HepG2 (cell line): ENCODE data around the gene IL21R. TPM values are rescaled to one million over a fixed set of nuclear protein-coding genes. Genes with fewer than 3 reads are reported as not detected.

Experiments
- ATAC-seq: fragments of 200-7000 bp; cut with Tn5 transposase; 3 replicates; pipeline ENCODE4 v1.9.1; 2020; ENCODE audit warnings: mild to moderate bottlenecking, moderate library complexity
- BruUV-seq: library from RNA; stranded (reverse); fragments of 400-500 nt; replicated peaks from 2 replicates; lab custom pipeline; 2021; lab: Mats Ljungman, UMichigan
- CTCF ChIA-PET: fragments of 300-600 bp; formaldehyde crosslinking; extraction: SDS; loops from one replicate; lab custom pipeline; 2021; ENCODE audit warnings: low total read pairs, inconsistent platforms, low intra/inter-chr PET ratio; lab: Yijun Ruan, JAX
- POLR2A ChIA-PET: fragments of 350-600 bp; sonication (Branson Sonifier 250); formaldehyde crosslinking; loops from one replicate; lab custom pipeline; 2020; ENCODE audit warnings: antibody characterized with exemption, inconsistent platforms; lab: Yijun Ruan, JAX
- DNase-seq: peaks from one replicate; pipeline ENCODE4 v3.0.0-alpha.2; 2015; ENCODE audit warnings: low spot score
- FAIRE-seq: peaks from 3 replicates; lab custom pipeline; 2011; peaks lifted over from hg19 to GRCh38; lab: Jason Lieb, UNC
- H2AFZ ChIP-seq: one replicate; pipeline ENCODE4 v1.6.1; 2011; ENCODE audit warnings: low read length, inconsistent platforms
- H3K27ac ChIP-seq: fragments of 300-600 bp; 3 replicates; pipeline ENCODE4 v1.8.0; 2011; ENCODE audit warnings: mixed run types, mild to moderate bottlenecking, mixed read lengths, low read length, inconsistent platforms; ENCODE audit not compliant: insufficient read depth; ENCODE audit errors: extremely low read length
- H3K27me3 ChIP-seq, 2 experiments: fragments of 200-600 bp in 1 of 2; 2 replicates in 1 of 2; 3 replicates in 1 of 2; pipeline versions ENCODE4 v1.6.0 to v1.8.0; 2011; ENCODE audit warnings: low read length in 2 of 2, mild to moderate bottlenecking in 2 of 2, moderate library complexity in 2 of 2, inconsistent platforms in 1 of 2; ENCODE audit not compliant: insufficient read depth in 2 of 2, control insufficient read depth in 1 of 2
- H3K36me3 ChIP-seq, 2 experiments: fragments of 200-600 bp in 1 of 2; replicated peaks in 1 of 2; 2 replicates in 1 of 2; 3 replicates in 1 of 2; pipeline versions ENCODE4 v1.5.1 to v1.8.0; 2011; ENCODE audit warnings: low read length in 2 of 2, inconsistent platforms in 1 of 2; ENCODE audit not compliant: insufficient read depth in 2 of 2, control insufficient read depth in 1 of 2
- H3K4me1 ChIP-seq: 2 replicates; pipeline ENCODE4 v1.5.1; 2012; ENCODE audit warnings: low read length, inconsistent platforms; ENCODE audit not compliant: insufficient read depth
- H3K4me2 ChIP-seq: 2 replicates; pipeline ENCODE4 v1.6.0; 2011; ENCODE audit warnings: low read depth, low read length, inconsistent platforms
- H3K4me3 ChIP-seq, 3 experiments: fragments of 200-600 bp in 1 of 3; sonication (generic), shearing (Covaris generic) in 1 of 3; replicated peaks in 1 of 3; 2 replicates each; pipeline ENCODE4 v1.5.1; 2011 to 2016; ENCODE audit warnings: low read length in 3 of 3, inconsistent platforms in 2 of 3, low read depth in 2 of 3, mild to moderate bottlenecking in 2 of 3, control low read depth in 1 of 3, mixed read lengths in 1 of 3; ENCODE audit not compliant: insufficient read depth in 1 of 3
- H3K79me2 ChIP-seq: one replicate; pipeline ENCODE4 v1.6.1; 2011; ENCODE audit warnings: low read length, inconsistent platforms; ENCODE audit not compliant: insufficient read depth
- H3K9ac ChIP-seq: 2 replicates; pipeline ENCODE4 v1.6.0; 2011; ENCODE audit warnings: mild to moderate bottlenecking, low read depth, low read length, inconsistent platforms; ENCODE audit not compliant: insufficient read depth
- H3K9me3 ChIP-seq: 2 replicates; pipeline ENCODE4 v1.5.1; 2012; ENCODE audit warnings: mild to moderate bottlenecking, low read length
- H4K20me1 ChIP-seq: 2 replicates; pipeline ENCODE4 v1.6.0; 2011; ENCODE audit warnings: inconsistent platforms, mild to moderate bottlenecking, low read length, moderate library complexity; ENCODE audit not compliant: insufficient read depth
- AGO1 ChIP-seq: fragments of 200-400 bp; formaldehyde crosslinking; IDR thresholded peaks from 2 replicates; pipeline ENCODE4 v1.6.1; 2017; ENCODE audit warnings: mild to moderate bottlenecking, low read depth, low read length, moderate library complexity; ENCODE audit not compliant: poor library complexity, severe bottlenecking
- ARNT ChIP-seq: fragments of 450-650 bp; IDR thresholded peaks from 2 replicates; pipeline ENCODE4 v1.6.1; 2017
- FLYWCH1 ChIP-seq: sonication (generic); formaldehyde crosslinking; IDR thresholded peaks from 2 replicates; pipeline ENCODE4 v1.8.1; 2023; ENCODE audit warnings: mild to moderate bottlenecking, missing genetic modification reagents
- NFAT5 ChIP-seq: sonication (generic); formaldehyde crosslinking; IDR thresholded peaks from 2 replicates; pipeline ENCODE4 v1.4.0; 2020; ENCODE audit warnings: missing genetic modification reagents
- NR1H2 ChIP-seq: sonication (generic); formaldehyde crosslinking; IDR thresholded peaks from 2 replicates; pipeline ENCODE4 v1.8.1; 2022; ENCODE audit warnings: low read depth, missing genetic modification reagents, borderline replicate concordance
- SRSF1 ChIP-seq: fragments of 200-400 bp; formaldehyde crosslinking; optimal IDR thresholded peaks from 2 replicates; pipeline ENCODE3; 2017; ENCODE audit warnings: mild to moderate bottlenecking, low read depth, low read length, moderate library complexity
- XRCC5 ChIP-seq: fragments of 200-400 bp; formaldehyde crosslinking; optimal IDR thresholded peaks from 2 replicates; pipeline ENCODE3; 2017; ENCODE audit warnings: mild to moderate bottlenecking, low read length
- ZBTB3 ChIP-seq: sonication (generic); formaldehyde crosslinking; IDR thresholded peaks from 2 replicates; pipeline ENCODE4 v1.4.0; 2020; ENCODE audit warnings: low read depth, mild to moderate bottlenecking, moderate library complexity, missing genetic modification reagents, borderline replicate concordance
- ZKSCAN5 ChIP-seq: sonication (generic); formaldehyde crosslinking; IDR thresholded peaks from 2 replicates; pipeline ENCODE4 v1.5.1; 2020; ENCODE audit warnings: mild to moderate bottlenecking, missing genetic modification reagents
- ZNF143 ChIP-seq: sonication (generic); formaldehyde crosslinking; IDR thresholded peaks from 2 replicates; pipeline ENCODE4 v1.4.0; 2020; ENCODE audit warnings: missing genetic modification reagents
- ZNF282 ChIP-seq: fragments of 450-650 bp; IDR thresholded peaks from 2 replicates; pipeline ENCODE4 v1.6.1; 2018; ENCODE audit not compliant: partially characterized antibody
- ZNF333 ChIP-seq: sonication (generic); formaldehyde crosslinking; IDR thresholded peaks from 2 replicates; pipeline ENCODE4 v1.4.0; 2020; ENCODE audit warnings: mild to moderate bottlenecking, missing genetic modification reagents, borderline replicate concordance
- ZNF761 ChIP-seq: sonication (generic); formaldehyde crosslinking; conservative IDR thresholded peaks from 2 replicates; pipeline ENCODE4 v1.4.0; 2020; ENCODE audit warnings: mild to moderate bottlenecking, missing genetic modification reagents
- ZNF878 ChIP-seq: sonication (generic); formaldehyde crosslinking; IDR thresholded peaks from 2 replicates; pipeline ENCODE4 v1.8.1; 2023; ENCODE audit warnings: mild to moderate bottlenecking, missing genetic modification reagents, moderate library complexity
- ZSCAN25 ChIP-seq: sonication (generic); formaldehyde crosslinking; IDR thresholded peaks from 2 replicates; pipeline ENCODE4 v1.8.0; 2022; ENCODE audit warnings: mild to moderate bottlenecking, missing genetic modification reagents
- WGBS: methylation state at CpG from one replicate; pipeline ENCODE4 v1.1.6; 2017; ENCODE audit warnings: low lambda C conversion rate; 5-methylcytosine and 5-hydroxymethylcytosine counted together
- in situ Hi-C: cut with HindIII; loops from 2 replicates; pipeline ENCODE4 v1.10.0; 2017; ENCODE audit warnings: low pct_unique_long_range_greater_than_20kb; ENCODE audit not compliant: extremely low pct_ligation_motif_present
- intact Hi-C: fragments of 100-400 bp; cut with micrococcal nuclease; formaldehyde crosslinking; loops from one replicate; pipeline ENCODE4 v1.10.0; 2022; ENCODE audit not compliant: unreplicated experiment
- polyA plus RNA-seq, 8 experiments: library from polyadenylated mRNA; depleted of rRNA in 3 of 8; stranded (reverse) in 7 of 8; unstranded in 1 of 8; fragments of >200 nt; fragmentation: Illumina TruSeq in 4 of 8; extraction: Trizol in 4 of 8; gene quantifications; 2 replicates each; pipeline versions ENCODE4 v1.2.1 to v1.2.3, GENCODE V29; 2011 to 2016; ENCODE audit warnings: low read depth in 4 of 8, missing spikeins in 1 of 8, mixed read lengths in 1 of 8; ENCODE audit not compliant: insufficient read depth in 1 of 8
- total RNA-seq, 5 experiments: library from RNA; depleted of rRNA; stranded (reverse); fragments of >200 nt; fragmentation: Illumina TruSeq; extraction: Trizol; gene quantifications; 2 replicates each; pipeline ENCODE4 v1.2.3, GENCODE V29; 2016; ENCODE audit warnings: low read depth in 1 of 5
- TF ChIP-seq, protein P1 (sequence below): sonication (generic); formaldehyde crosslinking; IDR thresholded peaks from 2 replicates; pipeline ENCODE4 v1.4.0; 2020; ENCODE audit warnings: missing genetic modification reagents, borderline replicate concordance

IL21R gene
- total and polyA plus RNA-seq, 2 of the 13 experiments (the other 11 are each of a cell fraction or from before 2014, with no cell fraction given) = 0.49 to 0.64 TPM

DNA sequence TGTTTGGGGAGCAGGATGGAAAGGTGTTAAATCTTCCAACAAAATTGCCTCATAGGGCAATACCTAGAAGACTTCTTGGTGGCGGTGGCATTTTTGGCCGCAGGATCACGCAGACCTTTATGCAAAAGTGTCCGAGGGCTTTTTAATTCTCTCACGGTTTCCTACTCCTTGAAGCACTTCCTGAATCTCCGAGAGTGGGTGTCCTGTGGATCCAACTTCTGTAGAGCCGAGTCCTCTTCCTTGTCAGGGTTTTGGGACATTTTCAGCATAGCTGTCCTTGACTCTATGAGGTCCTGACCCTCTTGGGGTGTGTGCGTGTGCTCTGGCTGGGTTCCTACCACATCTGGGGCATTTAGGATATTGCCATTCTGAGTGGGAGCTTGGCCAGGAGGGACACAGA, 31.7 kb downstream of the IL21R start:
- FAIRE-seq (no peak), ATAC-seq (no peak), DNase-seq (no peak)
- TF ChIP-seq ZNF761 (no peak), ZNF333 (CRISPR knock-in tag) (no peak), SRSF1 (no peak), NR1H2 (CRISPR knock-in tag) (no peak), ZNF143 (CRISPR knock-in tag) (no peak), FLYWCH1 (no peak), ARNT (no peak), AGO1 (no peak), ZBTB3 (CRISPR knock-in tag) (no peak), ZSCAN25 (CRISPR knock-in tag) (no peak), ZNF282 (no peak), ZNF878 (CRISPR knock-in tag) (no peak), ZKSCAN5 (no peak), XRCC5 (no peak), NFAT5 (no peak)
- TF ChIP-seq, protein P1, sequence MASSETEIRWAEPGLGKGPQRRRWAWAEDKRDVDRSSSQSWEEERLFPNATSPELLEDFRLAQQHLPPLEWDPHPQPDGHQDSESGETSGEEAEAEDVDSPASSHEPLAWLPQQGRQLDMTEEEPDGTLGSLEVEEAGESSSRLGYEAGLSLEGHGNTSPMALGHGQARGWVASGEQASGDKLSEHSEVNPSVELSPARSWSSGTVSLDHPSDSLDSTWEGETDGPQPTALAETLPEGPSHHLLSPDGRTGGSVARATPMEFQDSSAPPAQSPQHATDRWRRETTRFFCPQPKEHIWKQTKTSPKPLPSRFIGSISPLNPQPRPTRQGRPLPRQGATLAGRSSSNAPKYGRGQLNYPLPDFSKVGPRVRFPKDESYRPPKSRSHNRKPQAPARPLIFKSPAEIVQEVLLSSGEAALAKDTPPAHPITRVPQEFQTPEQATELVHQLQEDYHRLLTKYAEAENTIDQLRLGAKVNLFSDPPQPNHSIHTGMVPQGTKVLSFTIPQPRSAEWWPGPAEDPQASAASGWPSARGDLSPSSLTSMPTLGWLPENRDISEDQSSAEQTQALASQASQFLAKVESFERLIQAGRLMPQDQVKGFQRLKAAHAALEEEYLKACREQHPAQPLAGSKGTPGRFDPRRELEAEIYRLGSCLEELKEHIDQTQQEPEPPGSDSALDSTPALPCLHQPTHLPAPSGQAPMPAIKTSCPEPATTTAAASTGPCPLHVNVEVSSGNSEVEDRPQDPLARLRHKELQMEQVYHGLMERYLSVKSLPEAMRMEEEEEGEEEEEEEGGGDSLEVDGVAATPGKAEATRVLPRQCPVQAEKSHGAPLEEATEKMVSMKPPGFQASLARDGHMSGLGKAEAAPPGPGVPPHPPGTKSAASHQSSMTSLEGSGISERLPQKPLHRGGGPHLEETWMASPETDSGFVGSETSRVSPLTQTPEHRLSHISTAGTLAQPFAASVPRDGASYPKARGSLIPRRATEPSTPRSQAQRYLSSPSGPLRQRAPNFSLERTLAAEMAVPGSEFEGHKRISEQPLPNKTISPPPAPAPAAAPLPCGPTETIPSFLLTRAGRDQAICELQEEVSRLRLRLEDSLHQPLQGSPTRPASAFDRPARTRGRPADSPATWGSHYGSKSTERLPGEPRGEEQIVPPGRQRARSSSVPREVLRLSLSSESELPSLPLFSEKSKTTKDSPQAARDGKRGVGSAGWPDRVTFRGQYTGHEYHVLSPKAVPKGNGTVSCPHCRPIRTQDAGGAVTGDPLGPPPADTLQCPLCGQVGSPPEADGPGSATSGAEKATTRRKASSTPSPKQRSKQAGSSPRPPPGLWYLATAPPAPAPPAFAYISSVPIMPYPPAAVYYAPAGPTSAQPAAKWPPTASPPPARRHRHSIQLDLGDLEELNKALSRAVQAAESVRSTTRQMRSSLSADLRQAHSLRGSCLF = no peak
- intact Hi-C loops = no loop called here
- Histone ChIP-seq H3K79me2 (no peaks in the 10 kb centered on the region), H3K27me3 (peaks cover 0 to 10% of the 10 kb centered on the region in 2 experiments; a peak in 4 of 5 replicates), H3K27ac (no peak overlapping the region), H4K20me1 (no peaks in the 10 kb centered on the region), H3K4me3 (no peak overlapping the region), H3K36me3 (no peaks in the 10 kb centered on the region), H3K4me1 (no peaks in the 10 kb centered on the region), H3K9ac (no peak overlapping the region), H2AFZ (no peak overlapping the region), H3K4me2 (no peak overlapping the region), H3K9me3 (no peaks in the 10 kb centered on the region)
- in situ Hi-C loops = no loop called here
- BruUV-seq = no TSS peak
- ChIA-PET POLR2A (no interaction called here), CTCF (no interaction called here)
- 51% methylated on average over 8 of the region's 8 CpGs for WGBS
